Keratinocyte (primary cell): Measurements from ENCODE around the gene WDR87. TPM values are rescaled to one million over a fixed set of nuclear protein-coding genes. Genes with fewer than 3 reads are reported as not detected.

Experiments used
- DNase-seq: peaks from one replicate; pipeline ENCODE4 v3.0.0-alpha.2; 2011; ENCODE audit warnings: low read depth, missing footprints, low spot score
- FAIRE-seq: peaks from 2 replicates; lab custom pipeline; 2011; peaks lifted over from hg19 to GRCh38; lab: Jason Lieb, UNC
- H2AFZ ChIP-seq: 2 replicates; pipeline ENCODE4 v1.6.0; 2012; ENCODE audit warnings: low read length, control low read depth, inconsistent platforms; ENCODE audit not compliant: control insufficient read depth
- H3K27ac ChIP-seq: 2 replicates; pipeline ENCODE4 v1.5.1; 2011; ENCODE audit warnings: low read length; ENCODE audit not compliant: control insufficient read depth, insufficient read depth
- H3K27me3 ChIP-seq: 3 replicates; pipeline ENCODE4 v1.6.0; 2011; ENCODE audit warnings: low read length; ENCODE audit not compliant: control insufficient read depth, insufficient read depth; ENCODE audit errors: extremely low read depth
- H3K36me3 ChIP-seq, 2 experiments: 2 replicates in 1 of 2; 3 replicates in 1 of 2; pipeline ENCODE4 v1.5.1; 2011; ENCODE audit warnings: low read length in 2 of 2, mild to moderate bottlenecking in 1 of 2; ENCODE audit not compliant: control insufficient read depth in 2 of 2, insufficient read depth in 2 of 2; ENCODE audit errors: extremely low read depth in 1 of 2
- H3K4me1 ChIP-seq: 3 replicates; pipeline ENCODE4 v1.5.1; 2011; ENCODE audit warnings: low read length; ENCODE audit not compliant: control insufficient read depth, insufficient read depth; ENCODE audit errors: extremely low read depth
- H3K4me2 ChIP-seq: 3 replicates; pipeline ENCODE4 v1.6.0; 2011; ENCODE audit warnings: low read depth, low read length; ENCODE audit not compliant: control insufficient read depth, insufficient read depth; ENCODE audit errors: extremely low read depth
- H3K4me3 ChIP-seq, 3 experiments: fragments of 200-600 bp in 1 of 3; sonication (generic) in 1 of 3; 2 replicates in 2 of 3; 3 replicates in 1 of 3; pipeline ENCODE4 v1.5.1; 2011 to 2016; ENCODE audit warnings: low read length in 3 of 3, mild to moderate bottlenecking in 3 of 3, control low read depth in 2 of 3, inconsistent platforms in 1 of 3, low read depth in 1 of 3, mixed read lengths in 1 of 3, mixed run types in 1 of 3, moderate library complexity in 1 of 3; ENCODE audit not compliant: control insufficient read depth in 2 of 3, insufficient read depth in 2 of 3; ENCODE audit errors: extremely low read depth in 1 of 3
- H3K79me2 ChIP-seq: 2 replicates; pipeline ENCODE4 v1.6.0; 2012; ENCODE audit warnings: low read length; ENCODE audit not compliant: control insufficient read depth, insufficient read depth
- H3K9ac ChIP-seq: 3 replicates; pipeline ENCODE4 v1.6.0; 2011; ENCODE audit warnings: low read length; ENCODE audit not compliant: control insufficient read depth, insufficient read depth; ENCODE audit errors: extremely low read depth
- H3K9me1 ChIP-seq: 3 replicates; pipeline ENCODE4 v1.6.0; 2011; ENCODE audit warnings: low read length; ENCODE audit not compliant: control insufficient read depth, insufficient read depth; ENCODE audit errors: extremely low read depth
- H3K9me3 ChIP-seq: 2 replicates; pipeline ENCODE4 v1.5.1; 2012; ENCODE audit warnings: low read depth, low read length; ENCODE audit not compliant: control insufficient read depth
- H4K20me1 ChIP-seq: 3 replicates; pipeline ENCODE4 v1.6.0; 2011; ENCODE audit warnings: low read length; ENCODE audit not compliant: control insufficient read depth, insufficient read depth; ENCODE audit errors: extremely low read depth
- CTCF ChIP-seq, 3 experiments: IDR thresholded peaks in 1 of 3; conservative IDR thresholded peaks in 1 of 3; optimal IDR thresholded peaks in 1 of 3; 2 replicates in 2 of 3; 3 replicates in 1 of 3; pipeline versions ENCODE3 to v1.5.1; 2011; ENCODE audit warnings: low read length in 3 of 3, mild to moderate bottlenecking in 3 of 3, moderate library complexity in 2 of 3, control low read depth in 1 of 3, inconsistent platforms in 1 of 3; ENCODE audit not compliant: insufficient read depth in 2 of 3; ENCODE audit errors: extremely low read depth in 1 of 3
- EZH2 ChIP-seq: IDR thresholded peaks from one replicate; pipeline ENCODE4 v1.6.1; 2012; ENCODE audit warnings: inconsistent platforms, mild to moderate bottlenecking, low read length, moderate library complexity
- dilution Hi-C: fragments of 300-500 bp; cut with MboI; formaldehyde crosslinking; loops from one replicate; pipeline ENCODE4 v1.7.0; 2020; ENCODE audit warnings: low sequenced_read_pairs; ENCODE audit not compliant: extremely low pct_ligation_motif_present
- polyA plus RNA-seq, 5 experiments: library from polyadenylated mRNA; depleted of rRNA in 3 of 5; stranded (reverse) in 3 of 5; stranded (forward) in 1 of 5; unstranded in 1 of 5; fragments of >200 nt; gene quantifications; 1 replicate in 1 of 5; 2 replicates in 3 of 5; 3 replicates in 1 of 5; pipeline versions ENCODE4 v1.2.1 to v1.2.3, GENCODE V29; 2011 to 2012; ENCODE audit warnings: missing spikeins in 2 of 5, low read depth in 1 of 5, low replicate concordance in 1 of 5

Gene WDR87
- polyA plus RNA-seq, 1 donor (not counting 4 experiments of a cell fraction or from before 2014, with no cell fraction given): not detected

GRCh38 chr19:37953171-37953917, 47.0 kb upstream of the WDR87 start:
- Histone ChIP-seq H2AFZ (no peak overlapping the region), H3K9me1 (no peaks in the 10 kb centered on the region), H3K9ac (no peak overlapping the region), H3K9me3 (no peaks in the 10 kb centered on the region), H3K36me3 (no peaks in the 10 kb centered on the region), H3K79me2 (peaks cover 16% of the 10 kb centered on the region), H3K4me1 (peaks cover 4% of the 10 kb centered on the region), H3K27ac (no peak overlapping the region), H3K4me2 (no peak overlapping the region), H3K4me3 (no peak overlapping the region), H4K20me1 (no peaks in the 10 kb centered on the region), H3K27me3 (no peaks in the 10 kb centered on the region)
- no peak for FAIRE-seq
- dilution Hi-C loops: no loop called here
- DNase-seq: no peak
- TF ChIP-seq CTCF (optimal IDR thresholded peaks at IDR 0.05 in 1 of 3, IDR thresholded peaks at IDR 0.05 in 1 of 3, conservative IDR thresholded peaks at IDR 0.05 in 1 of 3; ENCODE audit: extremely low read depth in 1 of 3, insufficient read depth in 2 of 3, low read length in 3 of 3) (no peak), EZH2 (no peak)

GRCh38 chr19:37951816-37952210, 45.4 kb upstream of the WDR87 start:
- FAIRE-seq (no peak), DNase-seq (no peak)
- H3K9me3 ChIP-seq: no peaks in the 10 kb centered on the region
- dilution Hi-C loops: no loop called here
- TF ChIP-seq CTCF (optimal IDR thresholded peaks at IDR 0.05 in 1 of 3, IDR thresholded peaks at IDR 0.05 in 1 of 3, conservative IDR thresholded peaks at IDR 0.05 in 1 of 3; ENCODE audit: extremely low read depth in 1 of 3, insufficient read depth in 2 of 3, low read length in 3 of 3) (no peak), EZH2 (no peak)
- H2AFZ ChIP-seq: no peak overlapping the region
- H3K9ac ChIP-seq: no peak overlapping the region
- H3K27me3 ChIP-seq: no peaks in the 10 kb centered on the region
- H3K4me1 ChIP-seq: peaks cover 4% of the 10 kb centered on the region
- H3K4me3 ChIP-seq: no peak overlapping the region
- no peaks in the 10 kb centered on the region for H4K20me1 ChIP-seq
- no peak overlapping the region for H3K27ac ChIP-seq
- H3K79me2 ChIP-seq: peaks cover 13% of the 10 kb centered on the region
- no peaks in the 10 kb centered on the region for H3K9me1 ChIP-seq
- no peaks in the 10 kb centered on the region for H3K36me3 ChIP-seq
- no peak overlapping the region for H3K4me2 ChIP-seq
